Epithelial cell of esophagus (primary cell): ENCODE results near the gene MAP2.

Experiments used
- DNase-seq: peaks from one replicate; pipeline ENCODE4 v3.0.0; 2010; ENCODE audit warnings: low read depth
- H3K4me3 ChIP-seq: 2 replicates; pipeline ENCODE4 v1.5.1; 2011; ENCODE audit warnings: mild to moderate bottlenecking, low read length, control low read depth
- CTCF ChIP-seq: IDR thresholded peaks from 2 replicates; pipeline ENCODE4 v1.5.1; 2011; ENCODE audit warnings: low read depth, mild to moderate bottlenecking, low read length, control low read depth, inconsistent platforms; ENCODE audit not compliant: insufficient read depth; ENCODE audit errors: missing control alignments

The MAP2 gene

GRCh38 chr2:209633911-209634310 lies 210.1 kb downstream of the MAP2 start:
- no peak for DNase-seq
- H3K4me3 ChIP-seq = no peak overlapping the region
- no peak for TF ChIP-seq CTCF

GRCh38 chr2:209636076-209636475 lies 212.2 kb downstream of the MAP2 start:
- DNase-seq = peak; percentile 30
- H3K4me3 ChIP-seq = no peak overlapping the region
- no peak for TF ChIP-seq CTCF

DNA sequence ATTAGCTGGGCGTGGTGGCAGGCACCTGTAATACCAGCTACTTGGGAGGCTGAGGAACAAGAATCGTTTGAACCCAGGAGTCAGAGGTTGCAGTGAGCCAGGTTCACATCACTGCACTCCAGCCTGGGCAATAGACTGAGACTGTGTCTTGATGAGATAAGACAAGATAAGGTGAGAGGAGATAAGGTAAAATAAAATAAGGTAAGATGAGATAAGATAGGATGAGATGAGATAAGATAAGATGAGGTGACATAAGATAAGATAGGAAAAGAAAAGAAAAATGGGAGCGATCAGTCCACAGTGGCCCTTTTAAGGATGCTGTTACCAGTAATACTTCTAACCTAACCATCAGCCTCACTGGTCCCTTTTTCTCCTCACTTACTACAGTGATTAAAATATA lies 213.4 kb downstream of the MAP2 start:
- no peak overlapping the region for H3K4me3 ChIP-seq
- DNase-seq = no peak
- TF ChIP-seq CTCF = no peak

DNA sequence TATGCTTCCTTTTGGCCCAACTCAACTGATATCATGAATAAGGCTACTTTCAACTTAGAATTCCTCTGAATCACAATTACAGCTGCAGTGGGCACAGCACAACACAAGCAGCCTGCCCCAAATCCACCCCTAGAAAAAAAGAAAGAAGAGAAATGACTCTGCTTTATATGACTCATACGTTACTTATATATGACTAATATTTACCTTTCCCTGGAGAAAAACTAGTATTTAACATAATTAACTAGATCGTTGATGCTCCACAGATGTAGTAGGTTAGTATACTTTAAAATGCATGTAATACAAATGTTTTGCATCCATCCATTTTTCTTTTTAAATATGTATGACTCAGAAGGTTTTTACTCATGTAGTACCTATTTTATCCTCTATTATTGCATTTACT lies 214.5 kb downstream of the MAP2 start:
- peak; percentile 83 for DNase-seq
- no peak overlapping the region for H3K4me3 ChIP-seq
- TF ChIP-seq CTCF = no peak

DNA sequence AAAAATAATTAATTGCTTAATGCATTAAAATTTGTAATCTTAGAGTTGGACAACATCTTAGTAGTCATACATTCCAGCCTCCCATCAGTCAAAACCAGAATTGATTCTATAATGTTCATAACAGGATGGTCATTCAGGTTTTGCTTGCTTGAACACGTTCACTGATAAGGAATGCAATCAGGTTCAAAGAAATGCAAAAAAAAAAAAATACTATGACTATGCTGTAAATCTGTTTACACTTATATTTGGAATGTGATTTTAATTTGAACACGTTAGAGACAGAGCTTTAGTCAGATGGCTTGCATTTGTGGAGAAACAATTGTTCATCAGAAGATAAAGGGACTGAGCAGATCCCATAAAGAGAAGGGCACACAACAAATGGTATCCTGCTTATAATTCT lies 216.5 kb downstream of the MAP2 start:
- H3K4me3 ChIP-seq = no peak overlapping the region
- no peak for TF ChIP-seq CTCF
- DNase-seq = peak; percentile 89

DNA sequence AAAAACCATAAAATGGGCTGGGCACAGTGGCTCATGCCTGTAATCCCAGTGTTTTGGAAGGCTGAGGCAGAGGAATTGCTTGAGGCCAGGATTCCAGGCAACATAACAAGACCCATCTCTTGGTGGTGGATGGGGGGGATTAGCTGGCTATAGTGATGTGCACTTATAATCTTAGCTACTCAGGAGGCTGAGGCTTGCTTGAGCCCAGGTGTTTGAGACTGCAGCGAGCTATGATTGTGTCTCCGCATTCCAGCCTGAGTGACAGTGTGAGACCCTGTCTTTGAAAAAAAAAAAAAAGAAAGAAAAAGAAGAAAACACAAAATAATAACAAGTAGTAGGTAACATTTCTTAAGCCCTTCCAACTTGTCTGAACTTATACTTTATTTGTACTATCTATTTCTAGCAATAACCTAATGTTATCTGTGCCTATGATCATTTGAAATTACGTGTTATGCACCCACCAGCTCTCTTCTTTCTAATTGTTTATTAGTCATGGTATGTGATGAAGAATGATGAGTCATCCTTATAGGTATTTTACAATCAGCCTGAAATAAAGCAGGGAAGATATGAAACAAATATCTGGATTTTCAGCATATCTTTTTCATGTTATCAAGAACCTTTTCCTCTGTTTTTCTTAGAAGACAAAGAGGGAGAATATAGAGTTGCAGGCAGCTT lies 218.4 kb downstream of the MAP2 start:
- no peak for TF ChIP-seq CTCF
- DNase-seq = peak; percentile 67
- no peak overlapping the region for H3K4me3 ChIP-seq

DNA sequence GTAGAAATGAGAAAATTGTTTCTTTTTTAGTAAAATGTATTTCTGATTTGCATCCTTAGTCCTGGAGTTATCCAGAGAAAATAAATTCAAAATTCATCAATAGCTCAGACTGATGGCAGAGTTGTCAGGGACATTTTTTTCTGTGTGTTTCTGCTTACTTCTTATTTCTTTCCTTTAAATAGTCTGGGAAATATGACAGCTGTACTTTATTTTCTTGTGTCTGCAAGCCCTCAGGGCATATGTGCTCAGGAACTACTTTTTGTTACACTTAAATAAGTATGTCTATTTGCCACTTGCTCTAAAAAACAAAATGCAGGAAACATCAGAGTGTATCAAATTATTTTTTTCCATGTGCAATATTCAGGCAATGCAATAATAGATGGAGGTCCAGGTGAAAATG lies 221.0 kb downstream of the MAP2 start:
- no peak for TF ChIP-seq CTCF
- DNase-seq = no peak
- no peak overlapping the region for H3K4me3 ChIP-seq
